Spleen (tissue), 7 donors: Measurements from ENCODE around the gene PUS7L.

Experiments
- POLR2A ChIP-seq, 3 donors: fragments of 450-650 bp; IDR thresholded peaks; one replicate each; pipeline ENCODE4 v1.5.1; 2017; ENCODE audit warnings: antibody characterized with exemption in 3 of 3, mild to moderate bottlenecking in 1 of 3
- POLR2AphosphoS5 ChIP-seq, 3 donors: sonication (generic); formaldehyde crosslinking; IDR thresholded peaks; one replicate each; pipeline ENCODE4 v1.5.1; 2017; ENCODE audit warnings: antibody characterized with exemption in 3 of 3
- TF ChIP-seq, protein P1 (sequence below), 11 experiments: fragments of 200-600 bp in 7 of 11; fragments of 450-650 bp in 4 of 11; sonication (generic) in 4 of 11; IDR thresholded peaks in 8 of 11; conservative IDR thresholded peaks in 3 of 11; 1 replicate in 7 of 11; 2 replicates in 4 of 11; pipeline versions ENCODE4 v1.4.0 to v1.8.0; 2016 to 2021; ENCODE audit warnings: antibody characterized with exemption in 11 of 11, inconsistent platforms in 4 of 11, mild to moderate bottlenecking in 1 of 11
- donor health status: DM: no; HTN: no; CAD: no; lungs with moderate emphysema.
- donor health status: DM: no; HTN: no; CAD: no.
- donor health status: DM: no; HTN: no; CAD: no.

DNA sequence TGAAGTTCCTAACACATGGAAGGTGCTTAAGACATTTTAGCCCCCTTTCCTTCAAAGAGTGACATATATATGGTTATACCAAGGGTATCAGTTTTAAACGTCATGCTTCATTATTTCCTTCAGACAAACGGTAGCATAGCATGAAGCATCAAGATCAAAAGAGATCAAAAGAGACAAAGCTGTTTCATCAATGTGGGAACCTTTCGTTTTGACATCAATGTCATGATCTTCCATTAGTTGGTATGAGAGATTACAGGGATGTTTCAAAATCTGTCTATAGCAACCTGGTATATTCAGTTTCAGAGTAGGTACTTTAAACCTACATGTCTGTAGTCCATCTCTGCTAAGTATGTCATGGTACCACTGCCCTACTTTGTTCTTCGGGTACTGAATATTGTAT is 28.3 kb downstream of the PUS7L start:
- TF ChIP-seq, protein P1, sequence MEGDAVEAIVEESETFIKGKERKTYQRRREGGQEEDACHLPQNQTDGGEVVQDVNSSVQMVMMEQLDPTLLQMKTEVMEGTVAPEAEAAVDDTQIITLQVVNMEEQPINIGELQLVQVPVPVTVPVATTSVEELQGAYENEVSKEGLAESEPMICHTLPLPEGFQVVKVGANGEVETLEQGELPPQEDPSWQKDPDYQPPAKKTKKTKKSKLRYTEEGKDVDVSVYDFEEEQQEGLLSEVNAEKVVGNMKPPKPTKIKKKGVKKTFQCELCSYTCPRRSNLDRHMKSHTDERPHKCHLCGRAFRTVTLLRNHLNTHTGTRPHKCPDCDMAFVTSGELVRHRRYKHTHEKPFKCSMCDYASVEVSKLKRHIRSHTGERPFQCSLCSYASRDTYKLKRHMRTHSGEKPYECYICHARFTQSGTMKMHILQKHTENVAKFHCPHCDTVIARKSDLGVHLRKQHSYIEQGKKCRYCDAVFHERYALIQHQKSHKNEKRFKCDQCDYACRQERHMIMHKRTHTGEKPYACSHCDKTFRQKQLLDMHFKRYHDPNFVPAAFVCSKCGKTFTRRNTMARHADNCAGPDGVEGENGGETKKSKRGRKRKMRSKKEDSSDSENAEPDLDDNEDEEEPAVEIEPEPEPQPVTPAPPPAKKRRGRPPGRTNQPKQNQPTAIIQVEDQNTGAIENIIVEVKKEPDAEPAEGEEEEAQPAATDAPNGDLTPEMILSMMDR (IDR thresholded peaks at IDR 0.05 in 8 of 11, conservative IDR thresholded peaks at IDR 0.05 in 3 of 11), result no peak
- TF ChIP-seq POLR2AphosphoS5 (IDR thresholded peaks at IDR 0.05) (no peak), POLR2A (IDR thresholded peaks at IDR 0.05) (no peak)
